HepG2 (cell line): ENCODE data around the gene CISD3. TPM values are rescaled to one million over a fixed set of nuclear protein-coding genes. Genes with fewer than 3 reads are reported as not detected.

ENCODE experiments used
- ATAC-seq: fragments of 200-7000 bp; cut with Tn5 transposase; 3 replicates; pipeline ENCODE4 v1.9.1; 2020; ENCODE audit warnings: mild to moderate bottlenecking, moderate library complexity
- BruUV-seq: library from RNA; stranded (reverse); fragments of 400-500 nt; replicated peaks from 2 replicates; lab custom pipeline; 2021; lab: Mats Ljungman, UMichigan
- CTCF ChIA-PET: fragments of 300-600 bp; formaldehyde crosslinking; extraction: SDS; loops from one replicate; lab custom pipeline; 2021; ENCODE audit warnings: low total read pairs, inconsistent platforms, low intra/inter-chr PET ratio; lab: Yijun Ruan, JAX
- POLR2A ChIA-PET: fragments of 350-600 bp; sonication (Branson Sonifier 250); formaldehyde crosslinking; loops from one replicate; lab custom pipeline; 2020; ENCODE audit warnings: antibody characterized with exemption, inconsistent platforms; lab: Yijun Ruan, JAX
- DNase-seq: peaks from one replicate; pipeline ENCODE4 v3.0.0-alpha.2; 2015; ENCODE audit warnings: low spot score
- FAIRE-seq: peaks from 3 replicates; lab custom pipeline; 2011; peaks lifted over from hg19 to GRCh38; lab: Jason Lieb, UNC
- H2AFZ ChIP-seq: one replicate; pipeline ENCODE4 v1.6.1; 2011; ENCODE audit warnings: low read length, inconsistent platforms
- H3K27ac ChIP-seq: fragments of 300-600 bp; 3 replicates; pipeline ENCODE4 v1.8.0; 2011; ENCODE audit warnings: mixed run types, mild to moderate bottlenecking, mixed read lengths, low read length, inconsistent platforms; ENCODE audit not compliant: insufficient read depth; ENCODE audit errors: extremely low read length
- H3K27me3 ChIP-seq, 2 experiments: fragments of 200-600 bp in 1 of 2; 2 replicates in 1 of 2; 3 replicates in 1 of 2; pipeline versions ENCODE4 v1.6.0 to v1.8.0; 2011; ENCODE audit warnings: low read length in 2 of 2, mild to moderate bottlenecking in 2 of 2, moderate library complexity in 2 of 2, inconsistent platforms in 1 of 2; ENCODE audit not compliant: insufficient read depth in 2 of 2, control insufficient read depth in 1 of 2
- H3K36me3 ChIP-seq, 2 experiments: fragments of 200-600 bp in 1 of 2; replicated peaks in 1 of 2; 2 replicates in 1 of 2; 3 replicates in 1 of 2; pipeline versions ENCODE4 v1.5.1 to v1.8.0; 2011; ENCODE audit warnings: low read length in 2 of 2, inconsistent platforms in 1 of 2; ENCODE audit not compliant: insufficient read depth in 2 of 2, control insufficient read depth in 1 of 2
- H3K4me1 ChIP-seq: 2 replicates; pipeline ENCODE4 v1.5.1; 2012; ENCODE audit warnings: low read length, inconsistent platforms; ENCODE audit not compliant: insufficient read depth
- H3K4me2 ChIP-seq: 2 replicates; pipeline ENCODE4 v1.6.0; 2011; ENCODE audit warnings: low read depth, low read length, inconsistent platforms
- H3K4me3 ChIP-seq, 3 experiments: fragments of 200-600 bp in 1 of 3; sonication (generic), shearing (Covaris generic) in 1 of 3; replicated peaks in 1 of 3; 2 replicates each; pipeline ENCODE4 v1.5.1; 2011 to 2016; ENCODE audit warnings: low read length in 3 of 3, inconsistent platforms in 2 of 3, low read depth in 2 of 3, mild to moderate bottlenecking in 2 of 3, control low read depth in 1 of 3, mixed read lengths in 1 of 3; ENCODE audit not compliant: insufficient read depth in 1 of 3
- H3K79me2 ChIP-seq: one replicate; pipeline ENCODE4 v1.6.1; 2011; ENCODE audit warnings: low read length, inconsistent platforms; ENCODE audit not compliant: insufficient read depth
- H3K9ac ChIP-seq: 2 replicates; pipeline ENCODE4 v1.6.0; 2011; ENCODE audit warnings: mild to moderate bottlenecking, low read depth, low read length, inconsistent platforms; ENCODE audit not compliant: insufficient read depth
- H3K9me3 ChIP-seq: 2 replicates; pipeline ENCODE4 v1.5.1; 2012; ENCODE audit warnings: mild to moderate bottlenecking, low read length
- H4K20me1 ChIP-seq: 2 replicates; pipeline ENCODE4 v1.6.0; 2011; ENCODE audit warnings: inconsistent platforms, mild to moderate bottlenecking, low read length, moderate library complexity; ENCODE audit not compliant: insufficient read depth
- ATF4 ChIP-seq, 2 experiments: fragments of 450-650 bp in 1 of 2; sonication (generic) in 1 of 2; formaldehyde crosslinking; IDR thresholded peaks; 2 replicates each; pipeline versions ENCODE4 v1.5.0 to v1.8.0; 2020 to 2022; ENCODE audit warnings: mild to moderate bottlenecking in 1 of 2, missing genetic modification reagents in 1 of 2
- ATF6 ChIP-seq: sonication (generic); formaldehyde crosslinking; conservative IDR thresholded peaks from 2 replicates; pipeline ENCODE4 v1.4.0; 2020; ENCODE audit warnings: missing genetic modification reagents
- GTF3A ChIP-seq: sonication (generic); formaldehyde crosslinking; conservative IDR thresholded peaks from 2 replicates; pipeline ENCODE4 v1.4.0; 2020; ENCODE audit warnings: mild to moderate bottlenecking, missing genetic modification reagents
- MAX ChIP-seq: IDR thresholded peaks from 2 replicates; pipeline ENCODE4 v1.6.1; 2012; ENCODE audit warnings: inconsistent platforms
- NFE2L1 ChIP-seq: sonication (generic); formaldehyde crosslinking; IDR thresholded peaks from 2 replicates; pipeline ENCODE4 v1.4.0; 2020; ENCODE audit warnings: missing genetic modification reagents, mild to moderate bottlenecking, borderline replicate concordance
- RBFOX2 ChIP-seq: fragments of 200-400 bp; formaldehyde crosslinking; IDR thresholded peaks from 2 replicates; pipeline ENCODE4 v1.6.1; 2017; ENCODE audit warnings: low read depth, mild to moderate bottlenecking, low read length
- TBL1XR1 ChIP-seq: fragments of 150-350 bp; IDR thresholded peaks from 2 replicates; pipeline ENCODE4 v1.6.1; 2014; ENCODE audit warnings: borderline replicate concordance, low read length; ENCODE audit not compliant: partially characterized antibody
- TBX3 ChIP-seq: fragments of 450-650 bp; IDR thresholded peaks from 2 replicates; pipeline ENCODE4 v1.6.1; 2017; ENCODE audit warnings: antibody characterized with exemption, mild to moderate bottlenecking, inconsistent platforms, borderline replicate concordance
- TGIF2 ChIP-seq: IDR thresholded peaks from 2 replicates; pipeline ENCODE4 v1.6.1; 2016; ENCODE audit warnings: control low read depth, missing compliant biosample characterization
- ZBTB49 ChIP-seq: sonication (generic); formaldehyde crosslinking; IDR thresholded peaks from 2 replicates; pipeline ENCODE4 v1.4.0; 2020; ENCODE audit warnings: missing genetic modification reagents, borderline replicate concordance
- ZNF329 ChIP-seq: sonication (generic); formaldehyde crosslinking; IDR thresholded peaks from 2 replicates; pipeline ENCODE4 v1.9.0; 2021; ENCODE audit warnings: low read depth, mild to moderate bottlenecking, missing genetic modification reagents
- WGBS: methylation state at CpG from one replicate; pipeline ENCODE4 v1.1.6; 2017; ENCODE audit warnings: low lambda C conversion rate; 5-methylcytosine and 5-hydroxymethylcytosine counted together
- in situ Hi-C: cut with HindIII; loops from 2 replicates; pipeline ENCODE4 v1.10.0; 2017; ENCODE audit warnings: low pct_unique_long_range_greater_than_20kb; ENCODE audit not compliant: extremely low pct_ligation_motif_present
- intact Hi-C: fragments of 100-400 bp; cut with micrococcal nuclease; formaldehyde crosslinking; loops from one replicate; pipeline ENCODE4 v1.10.0; 2022; ENCODE audit not compliant: unreplicated experiment
- polyA plus RNA-seq, 8 experiments: library from polyadenylated mRNA; depleted of rRNA in 3 of 8; stranded (reverse) in 7 of 8; unstranded in 1 of 8; fragments of >200 nt; fragmentation: Illumina TruSeq in 4 of 8; extraction: Trizol in 4 of 8; gene quantifications; 2 replicates each; pipeline versions ENCODE4 v1.2.1 to v1.2.3, GENCODE V29; 2011 to 2016; ENCODE audit warnings: low read depth in 4 of 8, missing spikeins in 1 of 8, mixed read lengths in 1 of 8; ENCODE audit not compliant: insufficient read depth in 1 of 8
- total RNA-seq, 5 experiments: library from RNA; depleted of rRNA; stranded (reverse); fragments of >200 nt; fragmentation: Illumina TruSeq; extraction: Trizol; gene quantifications; 2 replicates each; pipeline ENCODE4 v1.2.3, GENCODE V29; 2016; ENCODE audit warnings: low read depth in 1 of 5

Gene CISD3
- total and polyA plus RNA-seq, 2 of the 13 experiments (the other 11 are each of a cell fraction or from before 2014, with no cell fraction given), result 30.0 to 34.1 TPM

- peak; percentile 33; the same call in 1 of the 2 replicates for TF ChIP-seq TGIF2 (CRISPR knock-in tag)
- TF ChIP-seq, all 625 proteins: peak for 13
These were observed 31.5 kb downstream of the CISD3 start (continued) for GRCh38 chr17:38761612-38762011.

- TF ChIP-seq RBFOX2 (0 out of 2 replicates have a peak, but pooled peaks have one; percentile 12), NFE2L1 (CRISPR knock-in tag) (no peak)
- ChIA-PET CTCF (no interaction called here), POLR2A (no interaction called here)
- no peak for FAIRE-seq
- Histone ChIP-seq H2AFZ (no peak overlapping the region), H3K27ac (no peak overlapping the region), H3K9me3 (no peaks in the 10 kb centered on the region), H4K20me1 (no peaks in the 10 kb centered on the region), H3K36me3 (peaks cover 41 to 80% of the 10 kb centered on the region in 2 experiments), H3K9ac (no peak overlapping the region), H3K4me3 (no peak overlapping the region), H3K27me3 (no peaks in the 10 kb centered on the region), H3K4me1 (no peaks in the 10 kb centered on the region), H3K79me2 (no peaks in the 10 kb centered on the region), H3K4me2 (no peak overlapping the region)
- intact Hi-C loops, result no loop called here
- WGBS, result 97% methylated on average over 3 of the region's 3 CpGs
- ATAC-seq, result no peak
- in situ Hi-C loops, result loop anchor here (25.0 kb wide), 1 partner anchor 400 kb away; the partner anchor contains the start of genes ARL5C and PLXDC1
- DNase-seq, result no peak
- no TSS peak for BruUV-seq
These were observed 32.1 kb downstream of the CISD3 start for GRCh38 chr17:38762231-38762630.

- Histone ChIP-seq H2AFZ (no peak overlapping the region), H3K36me3 (peaks cover 61 to 92% of the 10 kb centered on the region in 2 experiments), H3K27me3 (no peaks in the 10 kb centered on the region), H3K9ac (no peak overlapping the region), H3K27ac (no peak overlapping the region), H3K79me2 (no peaks in the 10 kb centered on the region), H3K4me3 (no peak overlapping the region), H4K20me1 (no peaks in the 10 kb centered on the region), H3K4me1 (no peaks in the 10 kb centered on the region), H3K4me2 (no peak overlapping the region), H3K9me3 (no peaks in the 10 kb centered on the region)
- no TSS peak for BruUV-seq
- WGBS, result 95% methylated on average over 4 of the region's 5 CpGs
- ChIA-PET POLR2A (no interaction called here), CTCF (no interaction called here)
- FAIRE-seq, result no peak
- intact Hi-C loops, result no loop called here
- ATAC-seq, result no peak
- no peak for DNase-seq
- in situ Hi-C loops, result loop anchor here (25.0 kb wide), 1 partner anchor 396 kb away; the partner anchor contains the start of genes ARL5C and PLXDC1
- TF ChIP-seq ATF4 (CRISPR knock-in tag; IDR thresholded peaks at IDR 0.05) (no peak), ATF6 (CRISPR knock-in tag) (no peak), GTF3A (CRISPR knock-in tag) (no peak), MAX (no peak), ZBTB49 (CRISPR knock-in tag) (no peak), ZNF329 (CRISPR knock-in tag) (no peak), TBL1XR1 (no peak), TBX3 (no peak)
These were observed 36.2 kb downstream of the CISD3 start for GRCh38 chr17:38766341-38766740.
